IMR-90 (cell line): ENCODE measurements around the gene CEP128.

Experiments used
- CEBPB ChIP-seq: IDR thresholded peaks from 2 replicates; pipeline ENCODE4 v1.6.1; 2012; ENCODE audit warnings: low read depth, low read length, improper control_type of control experiment
- FOS ChIP-seq: fragments of 150-350 bp; IDR thresholded peaks from 2 replicates; pipeline ENCODE4 v1.6.1; 2016; ENCODE audit warnings: low read depth, low read length
- MAFK ChIP-seq: IDR thresholded peaks from 2 replicates; pipeline ENCODE4 v1.6.1; 2012; ENCODE audit warnings: low read depth, low read length, improper control_type of control experiment
- MAZ ChIP-seq: IDR thresholded peaks from 2 replicates; pipeline ENCODE4 v1.6.1; 2012; ENCODE audit warnings: low read depth, mild to moderate bottlenecking, low read length, improper control_type of control experiment, moderate library complexity, borderline replicate concordance
- MXI1 ChIP-seq: IDR thresholded peaks from 2 replicates; pipeline ENCODE4 v1.6.1; 2012; ENCODE audit warnings: low read depth, mild to moderate bottlenecking, low read length, moderate library complexity, borderline replicate concordance
- NFE2L2 ChIP-seq: fragments of 150-350 bp; IDR thresholded peaks from 2 replicates; pipeline ENCODE4 v1.6.1; 2016; ENCODE audit warnings: low read depth, mild to moderate bottlenecking, low read length
- POLR2A ChIP-seq: IDR thresholded peaks from 2 replicates; pipeline ENCODE4 v1.6.1; 2012; ENCODE audit warnings: mild to moderate bottlenecking, low read depth, low read length
- RAD21 ChIP-seq: IDR thresholded peaks from 2 replicates; pipeline ENCODE4 v1.6.1; 2012; ENCODE audit warnings: low read length, improper control_type of control experiment
- RCOR1 ChIP-seq: IDR thresholded peaks from 2 replicates; pipeline ENCODE4 v1.6.1; 2012; ENCODE audit warnings: mild to moderate bottlenecking, low read length, improper control_type of control experiment; ENCODE audit not compliant: insufficient replicate concordance
- SMC3 ChIP-seq: fragments of 150-350 bp; IDR thresholded peaks from 2 replicates; pipeline ENCODE4 v1.6.1; 2016; ENCODE audit warnings: low read depth, mild to moderate bottlenecking, antibody characterized with exemption, low read length, moderate library complexity
- TF ChIP-seq, protein P1 (sequence below): conservative IDR thresholded peaks from 2 replicates; pipeline ENCODE4 v1.5.1; 2012; ENCODE audit warnings: mild to moderate bottlenecking, low read depth, low read length, improper control_type of control experiment
- TF ChIP-seq, protein P2 (sequence below): fragments of 150-350 bp; IDR thresholded peaks from 2 replicates; pipeline ENCODE4 v1.6.1; 2017; ENCODE audit warnings: mild to moderate bottlenecking, antibody characterized with exemption, low read length, low read depth

DNA sequence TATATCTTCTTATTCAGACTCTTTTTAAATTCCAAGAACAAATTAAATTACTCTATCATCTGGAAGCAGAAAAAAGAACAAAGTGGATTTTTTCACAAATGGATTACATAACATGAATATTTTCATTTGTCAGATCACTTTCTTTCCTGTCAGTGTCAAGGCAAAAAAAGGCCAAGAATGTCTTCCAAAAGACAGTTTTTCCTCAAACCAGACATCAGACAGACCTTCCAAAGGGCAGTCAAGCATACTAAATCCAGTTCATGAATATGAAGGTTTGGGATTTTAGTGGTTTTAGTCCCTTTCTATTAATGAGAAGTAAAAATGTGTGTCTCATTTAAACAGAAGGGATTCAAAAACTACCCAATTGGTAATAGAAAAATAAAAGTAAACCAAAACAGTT lies 336.0 kb downstream of the CEP128 start:
- TF ChIP-seq, protein P1, sequence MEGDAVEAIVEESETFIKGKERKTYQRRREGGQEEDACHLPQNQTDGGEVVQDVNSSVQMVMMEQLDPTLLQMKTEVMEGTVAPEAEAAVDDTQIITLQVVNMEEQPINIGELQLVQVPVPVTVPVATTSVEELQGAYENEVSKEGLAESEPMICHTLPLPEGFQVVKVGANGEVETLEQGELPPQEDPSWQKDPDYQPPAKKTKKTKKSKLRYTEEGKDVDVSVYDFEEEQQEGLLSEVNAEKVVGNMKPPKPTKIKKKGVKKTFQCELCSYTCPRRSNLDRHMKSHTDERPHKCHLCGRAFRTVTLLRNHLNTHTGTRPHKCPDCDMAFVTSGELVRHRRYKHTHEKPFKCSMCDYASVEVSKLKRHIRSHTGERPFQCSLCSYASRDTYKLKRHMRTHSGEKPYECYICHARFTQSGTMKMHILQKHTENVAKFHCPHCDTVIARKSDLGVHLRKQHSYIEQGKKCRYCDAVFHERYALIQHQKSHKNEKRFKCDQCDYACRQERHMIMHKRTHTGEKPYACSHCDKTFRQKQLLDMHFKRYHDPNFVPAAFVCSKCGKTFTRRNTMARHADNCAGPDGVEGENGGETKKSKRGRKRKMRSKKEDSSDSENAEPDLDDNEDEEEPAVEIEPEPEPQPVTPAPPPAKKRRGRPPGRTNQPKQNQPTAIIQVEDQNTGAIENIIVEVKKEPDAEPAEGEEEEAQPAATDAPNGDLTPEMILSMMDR = no peak
- no peak for TF ChIP-seq MAZ
- no peak for TF ChIP-seq POLR2A
- no peak for TF ChIP-seq MXI1
- TF ChIP-seq MAFK = no peak
- no peak for TF ChIP-seq RCOR1
- TF ChIP-seq, protein P2, sequence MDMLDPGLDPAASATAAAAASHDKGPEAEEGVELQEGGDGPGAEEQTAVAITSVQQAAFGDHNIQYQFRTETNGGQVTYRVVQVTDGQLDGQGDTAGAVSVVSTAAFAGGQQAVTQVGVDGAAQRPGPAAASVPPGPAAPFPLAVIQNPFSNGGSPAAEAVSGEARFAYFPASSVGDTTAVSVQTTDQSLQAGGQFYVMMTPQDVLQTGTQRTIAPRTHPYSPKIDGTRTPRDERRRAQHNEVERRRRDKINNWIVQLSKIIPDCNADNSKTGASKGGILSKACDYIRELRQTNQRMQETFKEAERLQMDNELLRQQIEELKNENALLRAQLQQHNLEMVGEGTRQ = no peak
- TF ChIP-seq NFE2L2 = no peak
- no peak for TF ChIP-seq SMC3
- TF ChIP-seq RAD21 = no peak
- TF ChIP-seq CEBPB = no peak
- no peak for TF ChIP-seq FOS
